GM21619 (cell line): ENCODE data around the gene SFXN5.

Experiments
- ATAC-seq: cut with Tn5 transposase; IDR thresholded peaks from one replicate; pipeline ENCODE4 v1.9.1; 2021; ENCODE audit not compliant: unreplicated experiment

Gene SFXN5

GRCh38 chr2:73053316-73054114 lies 18.0 kb downstream of the SFXN5 start:
- no peak for ATAC-seq

DNA sequence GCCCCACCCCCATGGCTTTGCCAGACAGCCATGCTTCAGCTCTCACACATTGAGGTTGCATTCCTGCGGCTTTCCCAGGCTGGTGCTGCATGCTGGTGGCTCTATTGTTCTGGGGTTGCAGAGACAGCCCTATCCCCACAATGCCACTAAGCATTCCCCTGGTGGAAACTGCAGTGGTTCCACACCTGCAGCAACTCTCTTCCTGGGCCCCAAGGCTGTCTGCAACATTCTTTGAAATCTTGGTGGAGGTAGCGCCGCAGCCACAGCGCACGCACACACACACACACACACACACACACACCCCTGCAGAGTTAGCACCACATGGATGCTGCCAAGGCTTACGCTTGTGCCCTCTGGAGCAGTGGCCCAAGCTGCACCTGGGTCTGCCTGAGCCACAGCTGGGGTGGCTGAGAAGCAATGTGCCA lies 21.4 kb downstream of the SFXN5 start:
- no peak for ATAC-seq

GRCh38 chr2:73043929-73044832 lies 27.3 kb downstream of the SFXN5 start:
- ATAC-seq: no peak

- no peak for ATAC-seq
These were observed 28.2 kb downstream of the SFXN5 start for GRCh38 chr2:73043276-73043675.

GRCh38 chr2:73037947-73038585 lies 33.4 kb downstream of the SFXN5 start:
- no peak for ATAC-seq

GRCh38 chr2:73036766-73037165 lies 34.7 kb downstream of the SFXN5 start:
- ATAC-seq: no peak

DNA sequence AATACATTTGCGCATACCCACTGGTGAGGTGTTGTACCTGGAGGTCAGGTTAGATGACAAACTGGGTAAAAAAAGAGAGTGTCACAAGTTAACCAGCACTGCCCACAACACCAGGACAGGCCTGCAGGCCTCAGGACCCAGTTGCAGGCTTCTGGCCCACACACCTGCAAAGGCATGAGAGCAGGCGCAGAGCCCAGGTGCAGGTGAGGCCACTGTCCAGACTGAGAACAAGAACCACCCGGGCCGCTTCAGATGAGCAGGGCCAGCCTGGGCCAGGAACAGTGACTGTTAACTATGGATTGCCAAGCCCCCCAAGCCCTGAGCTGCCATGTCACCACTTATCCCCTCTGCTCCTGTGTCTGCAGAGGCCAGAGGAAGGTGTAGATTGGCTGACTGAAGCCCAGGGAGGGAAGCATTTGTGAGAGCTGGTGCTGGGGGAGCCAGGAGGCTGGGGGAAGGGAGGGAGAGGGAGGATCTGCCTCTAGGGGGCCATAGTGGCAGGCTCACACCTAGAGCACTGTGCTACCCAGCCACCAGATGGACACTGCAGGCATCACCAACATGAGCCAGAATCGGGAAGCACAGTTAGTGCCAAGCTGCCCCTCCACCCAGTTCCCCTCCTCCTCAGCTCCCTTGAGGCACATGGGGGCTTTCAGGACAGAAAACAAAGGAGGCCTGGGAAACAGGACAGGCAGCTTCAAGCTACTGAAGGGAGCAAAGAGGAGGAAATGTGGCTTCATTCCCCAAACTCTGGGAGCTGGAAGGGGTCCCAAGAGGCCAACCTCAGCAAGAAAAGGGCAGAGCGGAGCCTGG lies 35.4 kb downstream of the SFXN5 start:
- ATAC-seq: no peak

DNA sequence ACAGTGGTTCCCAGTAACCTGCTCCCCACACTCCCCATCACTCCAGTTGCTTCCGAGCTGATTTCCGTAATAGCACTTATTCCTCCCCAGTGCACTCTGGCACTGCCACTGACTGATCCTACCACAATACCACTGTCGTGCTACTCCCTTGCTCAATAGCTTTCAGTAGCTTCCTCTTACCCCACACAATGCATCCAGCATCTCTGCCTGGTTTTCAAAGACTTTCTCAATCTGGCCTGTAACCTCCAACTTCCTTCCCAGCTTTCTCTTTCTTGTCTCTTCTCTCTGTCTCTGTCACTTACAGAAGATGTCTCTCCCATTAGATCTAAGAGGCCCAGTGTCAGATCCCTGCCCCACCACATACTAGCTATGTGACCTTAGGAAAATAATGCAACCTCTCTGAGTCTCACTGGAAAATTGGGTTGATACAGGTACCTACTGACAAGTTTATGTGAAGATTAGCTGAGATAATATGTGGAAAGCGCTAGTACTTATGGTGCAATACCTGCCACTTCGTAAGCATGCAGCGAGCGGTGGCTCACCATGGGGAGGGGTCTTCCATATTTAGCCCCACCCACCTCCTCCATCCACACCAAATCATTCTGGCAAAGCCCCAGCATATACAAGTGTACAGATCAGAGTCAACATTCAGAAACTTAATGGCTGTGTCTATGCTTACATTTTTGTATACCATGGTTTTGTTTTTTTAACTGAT lies 36.7 kb downstream of the SFXN5 start:
- ATAC-seq: no peak

- no peak for ATAC-seq
These were observed 37.6 kb downstream of the SFXN5 start for GRCh38 chr2:73033766-73034381.

DNA sequence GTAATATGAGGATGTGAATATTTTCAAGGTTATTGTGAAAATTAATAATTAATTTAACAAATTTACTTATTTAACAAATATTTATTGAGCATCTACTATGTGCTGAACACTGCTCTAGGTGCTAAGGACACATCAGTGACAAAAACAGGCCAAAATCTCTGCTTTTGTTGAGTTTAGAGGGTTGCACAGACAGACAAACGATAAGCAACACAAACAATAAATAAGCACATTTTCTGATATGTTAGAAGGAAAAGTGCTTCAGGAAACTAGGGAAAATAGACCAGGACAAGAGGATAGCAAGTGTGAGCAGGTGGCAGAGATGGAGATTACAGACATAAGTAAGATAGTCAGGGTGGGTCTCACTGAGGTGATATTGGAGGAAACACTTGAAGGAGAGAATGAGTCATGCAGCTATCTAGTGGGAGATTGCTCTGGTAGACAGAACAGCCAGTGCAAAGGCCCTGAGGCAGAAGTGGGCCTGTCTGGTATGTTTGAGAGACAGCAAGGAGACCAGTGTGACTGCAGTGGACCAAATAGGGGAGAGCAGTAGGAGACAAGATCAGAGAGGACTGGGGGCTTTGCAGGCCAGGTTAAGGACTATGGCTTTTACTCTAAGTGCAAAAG lies 38.3 kb downstream of the SFXN5 start:
- no peak for ATAC-seq

DNA sequence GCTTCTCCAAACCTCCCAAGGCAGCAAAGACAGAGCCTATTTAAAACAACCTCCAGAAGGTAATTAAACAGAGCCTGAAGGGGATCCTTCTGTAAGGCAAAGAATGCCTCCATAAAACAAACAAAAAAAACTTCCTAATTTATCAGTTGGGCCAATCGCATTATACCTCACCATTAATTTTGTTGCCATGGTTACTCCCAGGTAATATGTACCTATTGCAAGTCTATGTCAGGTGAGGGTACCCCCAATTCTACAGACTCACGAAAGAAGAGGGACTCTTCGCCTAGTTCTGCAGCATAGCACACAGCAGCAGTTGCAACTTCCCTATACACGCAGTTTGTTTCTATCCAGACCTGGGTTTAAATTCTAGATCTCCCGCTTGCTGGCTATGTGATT lies 38.8 kb downstream of the SFXN5 start:
- no peak for ATAC-seq

DNA sequence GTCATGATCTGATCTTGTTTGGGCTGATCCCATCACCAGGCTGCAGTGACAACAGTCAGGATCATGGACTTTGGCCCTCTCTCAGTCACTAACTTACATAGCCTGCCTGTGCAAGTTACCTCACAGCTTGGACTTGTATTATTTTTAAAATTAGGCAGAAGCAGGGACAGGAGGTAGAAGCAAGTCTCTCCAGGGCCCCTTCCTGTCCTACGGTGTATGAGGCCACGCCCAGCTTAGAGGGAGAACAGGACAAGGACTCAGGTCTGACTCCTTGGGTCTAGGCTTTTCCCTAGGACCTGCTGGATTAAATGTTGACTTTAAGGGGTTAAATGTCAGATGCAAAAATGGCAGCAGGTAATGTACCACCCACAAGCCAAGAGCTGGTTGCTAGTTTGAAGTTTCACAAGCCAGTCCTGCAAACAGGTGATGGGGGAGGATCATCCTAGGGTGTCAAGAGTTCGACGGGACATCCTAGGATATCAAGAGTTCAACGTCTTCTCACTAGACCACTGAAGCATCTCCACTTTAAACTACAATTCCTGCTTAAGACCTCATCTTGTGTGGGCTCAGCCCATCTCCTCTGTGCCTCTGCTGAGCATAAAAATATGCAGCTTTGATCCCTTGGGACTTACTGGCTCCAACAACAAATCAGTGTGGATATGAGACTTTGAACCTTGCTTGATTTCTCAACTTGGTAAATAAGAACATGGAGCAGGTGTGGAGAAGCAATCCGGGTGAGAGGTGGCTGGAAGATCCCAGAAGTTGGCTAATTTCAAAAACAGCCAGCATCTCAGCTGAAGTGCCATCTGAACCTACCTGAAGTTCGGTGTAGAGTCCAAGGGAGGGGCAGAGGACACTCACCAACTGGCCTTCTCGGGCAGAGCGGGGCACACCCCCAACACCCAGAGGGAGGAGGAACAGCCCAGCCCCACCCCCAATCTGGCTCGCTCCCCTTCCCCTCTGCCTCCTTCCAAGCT lies 39.5 kb downstream of the SFXN5 start:
- ATAC-seq: no peak

DNA sequence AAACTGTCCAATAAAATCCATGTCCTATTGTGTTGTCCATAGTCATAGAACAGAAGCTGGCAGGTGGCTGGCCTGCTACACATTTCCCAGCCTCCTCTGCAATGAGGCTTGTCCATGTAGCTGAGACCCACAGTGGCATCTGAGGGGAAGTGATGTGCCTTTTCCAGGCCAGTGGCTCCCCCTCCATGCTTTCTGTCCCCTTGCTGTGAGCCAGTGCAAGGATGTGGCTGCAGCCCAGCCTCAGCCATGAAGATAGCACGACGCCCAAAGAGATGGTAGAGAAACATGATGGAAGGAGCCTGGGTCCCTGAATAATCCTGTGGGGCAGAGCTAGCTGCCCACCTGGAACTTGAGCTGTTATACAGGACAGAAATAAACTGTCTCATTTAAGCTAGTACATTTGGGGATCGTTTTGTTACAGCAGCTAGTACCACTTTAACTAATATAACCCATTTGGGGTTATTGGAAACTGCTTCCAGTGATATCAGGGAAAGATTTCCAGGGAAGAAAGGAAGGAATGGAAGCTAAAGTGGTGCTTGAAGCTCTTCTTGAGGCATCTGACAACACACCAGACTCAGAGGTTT lies 40.3 kb downstream of the SFXN5 start:
- no peak for ATAC-seq

GRCh38 chr2:73028841-73029240 lies 42.7 kb downstream of the SFXN5 start:
- ATAC-seq: no peak

GRCh38 chr2:73027340-73027739 lies 44.2 kb downstream of the SFXN5 start:
- ATAC-seq: no peak

DNA sequence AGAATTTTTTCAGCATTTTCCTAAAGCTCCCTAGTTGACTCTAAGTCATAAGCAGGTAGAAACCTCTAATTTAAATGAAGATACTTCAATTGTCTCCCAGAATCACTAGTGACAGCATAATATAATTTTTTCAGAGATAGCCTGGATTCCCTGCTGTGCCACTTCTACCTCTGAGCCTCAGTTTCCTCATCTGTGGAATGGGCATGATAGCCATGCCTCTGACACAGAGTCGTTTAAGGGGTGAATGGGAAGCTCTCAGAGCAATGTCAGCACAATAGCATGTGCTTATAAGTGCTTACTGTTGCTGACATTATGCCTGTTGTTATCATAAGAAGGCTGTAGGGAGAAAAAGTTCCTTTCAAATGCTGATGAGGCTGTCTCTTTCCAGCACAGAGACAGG lies 48.0 kb downstream of the SFXN5 start:
- ATAC-seq: no peak

DNA sequence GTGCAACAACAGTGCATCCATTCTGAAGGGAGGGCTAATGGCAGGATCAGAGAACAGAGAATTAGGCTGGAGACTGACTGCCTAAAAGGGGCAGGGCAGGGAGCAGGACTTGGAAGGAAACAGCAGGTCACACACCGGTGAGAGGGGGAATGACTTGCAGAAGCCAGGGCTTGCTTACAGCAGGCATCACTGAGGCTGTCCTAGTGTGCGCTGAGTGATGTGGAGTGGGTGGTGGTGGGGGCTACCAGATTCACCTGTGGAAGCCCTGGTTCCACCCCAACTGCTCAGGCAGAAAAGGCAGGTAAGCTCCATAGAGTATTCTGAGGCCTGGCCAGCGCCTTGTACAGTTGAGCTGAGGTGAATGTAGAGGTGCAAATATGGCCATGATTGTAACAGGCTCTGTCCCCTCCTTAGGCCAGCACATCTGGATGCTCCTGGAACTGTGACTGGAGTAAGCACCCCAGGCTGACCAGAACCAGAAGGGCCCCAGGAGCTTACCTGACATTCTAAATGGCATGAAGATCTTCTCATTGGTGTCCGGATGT lies 49.4 kb downstream of the SFXN5 start:
- ATAC-seq: no peak
